Hematopoietic multipotent progenitor cell treated with erythropoietin and hydrocortisone succinate and interleukin-3 and kit ligand, for 15 days (in vitro differentiated cells): ENCODE measurements around the gene MMEL1.
"Not testable (repeated sequence)": the region's sequence is repeated elsewhere in the genome, so short reads cannot be mapped to it uniquely, and the experiment has no call there.

Experiments
- DNase-seq: peaks from one replicate; pipeline ENCODE4 v3.0.0-alpha.2; 2015; ENCODE audit warnings: low spot score

The MMEL1 gene

DNA sequence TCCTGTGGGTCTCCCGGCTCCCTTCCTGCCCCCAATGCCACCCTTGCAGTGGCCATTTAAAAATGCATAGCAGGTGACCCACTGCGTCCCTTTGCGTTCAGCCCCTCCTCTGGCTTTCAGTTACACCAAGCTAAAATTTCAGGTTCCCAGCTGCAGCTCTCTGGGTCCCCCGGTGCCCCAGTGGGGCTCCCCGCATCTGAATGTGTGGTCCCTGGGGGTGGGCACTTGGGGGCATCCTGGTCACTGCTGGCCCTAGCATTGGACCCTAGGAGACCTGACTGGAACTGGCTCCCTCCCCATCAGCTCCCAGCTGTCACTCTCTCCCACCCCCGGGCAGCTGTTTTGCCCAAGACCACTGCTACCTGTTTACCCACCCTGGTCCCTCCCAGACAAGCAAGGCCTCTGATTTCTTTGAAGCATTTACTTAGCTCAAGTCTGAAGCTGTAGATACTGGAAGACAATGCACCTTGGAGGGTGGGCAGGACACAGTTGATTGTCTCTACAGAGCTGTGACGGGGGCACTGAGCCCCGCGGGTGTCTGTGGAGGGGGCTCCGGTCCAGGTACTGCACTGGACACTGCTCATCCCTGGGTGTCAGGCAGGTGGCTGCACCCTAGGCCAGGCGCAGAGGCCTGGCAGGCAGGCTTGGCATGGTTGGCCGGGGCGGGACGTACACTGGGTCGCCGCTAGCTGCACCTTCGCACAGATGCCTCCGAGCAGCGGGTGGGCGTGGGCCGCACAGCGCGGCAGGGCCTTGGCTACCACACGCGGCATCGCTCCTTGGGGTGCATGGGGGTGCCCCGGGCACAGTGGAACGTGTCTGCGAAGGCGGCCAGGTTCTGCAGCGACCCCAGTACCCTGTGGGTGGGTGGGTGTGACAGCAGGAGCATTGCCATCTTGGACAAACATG lies 42.3 kb downstream of the MMEL1 start:
- DNase-seq: no peak

DNA sequence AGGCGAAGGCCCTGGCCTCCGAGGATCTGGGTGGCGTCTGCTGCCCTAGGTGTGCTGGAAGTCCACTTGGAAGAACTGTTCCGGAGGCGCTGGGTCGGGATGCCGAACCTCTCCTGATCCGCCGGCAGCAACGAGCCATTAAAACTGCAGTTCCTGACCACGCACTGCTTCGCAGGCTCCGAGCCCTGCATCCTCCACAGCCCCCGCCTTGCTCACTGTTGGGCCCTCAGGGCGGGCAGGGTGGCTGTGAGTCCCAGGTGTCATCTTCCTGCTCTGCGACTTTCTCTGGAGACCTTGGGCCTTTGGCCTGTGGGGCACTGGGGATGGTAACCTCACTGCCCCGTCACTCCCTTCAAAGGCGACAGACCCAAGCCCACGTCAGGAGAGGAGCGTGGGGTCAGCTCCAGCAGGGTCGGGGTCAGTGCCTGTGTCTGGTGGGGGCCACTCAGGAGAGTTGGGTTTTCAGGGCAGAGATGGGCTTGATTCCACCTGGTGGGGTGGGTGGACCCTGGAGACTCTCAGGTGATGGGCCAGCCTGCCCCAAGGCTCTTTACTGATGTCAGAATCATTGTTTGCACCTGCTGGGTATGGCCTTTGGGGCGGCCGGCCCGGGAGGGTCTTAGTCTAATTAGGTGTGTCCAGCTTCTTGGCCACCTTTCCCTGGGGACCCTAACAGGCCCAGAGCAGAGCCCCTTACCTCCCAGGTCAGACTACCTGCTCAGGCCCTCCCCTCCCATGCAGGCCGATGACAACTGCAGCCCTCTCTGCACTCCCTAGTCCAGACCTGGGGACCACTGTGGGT lies 43.2 kb downstream of the MMEL1 start:
- no peak for DNase-seq

DNA sequence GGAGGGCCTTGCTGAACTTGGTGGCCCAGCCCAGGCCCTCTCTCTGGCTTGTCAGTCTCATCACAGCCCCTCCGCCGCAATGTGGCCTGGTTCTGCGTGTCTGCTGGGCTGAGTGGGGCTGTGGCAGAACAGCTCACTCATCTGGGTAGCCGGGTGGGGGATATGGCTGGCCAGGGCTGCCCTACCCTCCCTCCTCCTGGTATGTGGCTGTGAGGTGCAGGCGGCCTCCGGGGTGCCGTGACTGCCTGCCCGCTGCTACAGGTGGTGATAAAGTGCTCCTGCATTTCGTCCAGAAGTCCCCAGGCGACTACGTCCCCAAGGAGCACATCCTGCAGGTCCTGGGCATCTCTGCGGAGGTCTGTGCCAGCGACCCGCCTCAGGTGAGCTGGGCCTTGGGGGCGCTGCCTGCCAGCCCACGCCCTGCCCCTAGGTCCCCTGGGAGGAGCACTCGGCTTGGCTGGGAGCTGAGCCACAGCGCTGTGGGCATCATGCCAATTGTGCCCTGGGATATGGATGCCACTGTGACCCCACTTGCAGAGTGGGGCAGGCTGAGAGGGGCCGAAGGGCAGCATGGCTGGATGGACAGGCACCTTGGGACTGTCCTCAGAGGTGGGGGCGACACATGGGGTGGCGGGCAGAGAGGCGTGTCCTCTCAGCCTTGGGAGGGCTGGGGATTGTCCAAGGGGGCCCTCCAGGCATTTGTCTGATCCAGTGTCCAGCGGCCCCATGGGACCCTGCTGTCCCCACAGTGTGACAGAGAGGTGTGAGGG lies 44.0 kb downstream of the MMEL1 start:
- DNase-seq: no peak

DNA sequence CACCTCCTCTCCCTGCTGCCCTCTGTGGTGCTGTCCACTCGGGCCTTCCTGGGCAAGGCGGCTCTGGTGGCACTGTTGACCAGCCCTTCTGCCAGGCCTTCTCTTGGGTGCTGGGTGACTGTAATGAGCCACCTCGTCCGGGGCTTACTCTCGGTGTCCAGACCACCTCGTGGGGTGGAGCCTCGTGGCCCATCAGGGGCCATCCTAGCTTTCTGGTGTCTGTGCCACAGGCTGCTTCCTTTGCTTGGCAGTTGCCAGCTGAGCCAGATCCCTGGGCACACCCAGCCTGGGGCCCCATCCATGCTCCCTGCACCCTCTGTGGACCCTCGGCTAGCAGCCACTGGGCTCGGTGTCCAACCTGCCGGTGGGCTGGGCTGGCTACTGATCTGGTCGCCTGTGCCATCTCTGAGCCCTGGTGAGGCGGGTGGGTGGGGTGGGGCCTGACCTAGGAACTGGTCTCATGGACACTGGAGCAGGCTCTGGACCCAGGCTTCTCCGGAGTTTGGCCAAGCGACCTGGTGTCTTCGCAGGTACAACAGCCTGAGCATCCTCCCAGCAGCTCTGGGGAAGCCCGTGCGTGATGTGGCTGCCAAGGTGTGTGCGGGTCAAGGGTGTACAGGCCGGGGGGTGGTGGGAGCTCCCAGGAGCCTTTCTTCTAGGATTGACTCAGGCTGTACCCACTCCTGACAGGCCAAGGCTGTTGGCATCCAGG lies 44.8 kb downstream of the MMEL1 start:
- no peak for DNase-seq

DNA sequence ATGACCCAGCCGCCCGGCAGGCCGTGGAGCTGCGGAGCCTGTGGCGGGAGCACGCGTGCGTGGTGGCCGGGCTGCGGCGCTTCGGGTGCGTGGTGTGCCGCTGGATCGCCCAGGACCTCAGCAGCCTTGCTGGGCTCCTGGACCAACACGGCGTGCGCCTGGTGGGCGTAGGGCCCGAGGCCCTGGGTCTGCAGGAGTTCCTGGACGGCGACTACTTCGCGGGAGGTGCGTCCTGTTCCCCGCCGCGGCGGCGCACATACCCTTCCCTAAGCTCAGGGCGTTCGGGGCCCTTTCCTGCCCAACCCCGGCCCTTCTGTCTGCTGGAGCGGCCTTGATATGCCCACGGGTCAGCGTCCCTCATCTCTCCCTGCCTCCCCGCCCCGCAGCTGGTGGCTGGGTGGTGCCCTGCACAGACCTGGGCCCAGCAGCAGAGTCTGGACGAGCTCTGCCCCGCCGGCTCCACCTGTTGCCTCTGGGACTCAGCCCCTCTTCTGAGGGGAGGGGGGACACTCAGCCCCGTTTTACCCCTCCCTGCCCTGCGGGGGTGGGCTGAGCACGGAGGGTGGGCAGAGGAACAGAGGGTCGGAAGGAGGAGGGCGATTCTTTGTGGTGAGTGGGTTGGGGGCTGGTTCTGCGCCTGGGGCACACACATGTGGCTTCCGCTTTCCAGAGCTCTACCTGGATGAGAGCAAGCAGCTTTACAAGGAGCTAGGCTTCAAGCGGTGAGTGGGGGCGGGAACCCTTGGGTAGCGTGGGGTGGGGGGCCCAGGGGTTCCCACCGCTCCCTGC lies 45.6 kb downstream of the MMEL1 start:
- DNase-seq: peak; percentile 28

DNA sequence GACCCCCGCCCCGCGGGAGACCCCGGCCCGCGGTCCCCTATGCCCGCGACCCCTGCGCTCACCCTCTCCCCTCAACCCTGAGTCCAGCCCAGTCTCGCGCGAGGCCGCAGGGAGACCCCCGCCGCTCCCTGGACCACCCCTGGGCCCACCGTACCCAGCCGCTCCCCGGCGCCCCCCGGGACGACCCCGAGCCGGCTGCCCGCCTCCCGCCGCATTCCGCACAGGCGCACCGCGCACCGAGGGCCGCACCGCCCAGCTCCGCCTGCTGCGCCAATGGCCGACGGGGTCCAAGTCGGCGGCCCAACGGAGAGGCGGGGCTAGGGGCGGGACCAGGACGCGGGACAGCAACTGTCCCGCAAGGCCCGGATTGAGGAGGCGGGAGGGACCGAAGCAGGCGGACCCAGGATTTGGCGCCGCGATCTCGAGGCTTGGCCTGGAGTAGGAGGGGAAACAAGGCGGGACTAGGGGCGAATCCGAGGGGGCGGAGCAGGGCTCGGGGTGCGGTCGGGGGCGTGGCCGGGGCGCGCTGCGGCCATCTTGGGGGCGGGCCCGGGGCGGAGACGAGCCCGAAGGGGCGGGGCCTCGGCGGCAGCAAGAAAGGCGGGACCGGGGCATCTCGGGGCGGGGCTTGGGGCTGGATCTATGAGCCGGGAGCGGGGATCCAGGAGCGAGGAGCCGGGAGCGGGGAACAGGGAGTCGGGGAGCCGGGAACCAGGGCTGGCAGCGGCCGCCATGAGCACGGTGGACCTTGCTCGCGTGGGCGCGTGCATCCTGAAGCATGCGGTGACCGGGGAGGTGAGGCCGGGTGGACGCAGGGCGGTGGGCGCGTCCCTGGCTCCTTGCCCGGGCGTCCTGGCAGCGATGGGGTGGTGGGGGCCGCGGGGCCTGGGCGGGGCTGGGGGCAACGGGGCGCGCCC lies 46.4 kb downstream of the MMEL1 start, which contains the start of gene PRXL2B:
PRXL2B (plus strand) TSS at position 624 of the 917 bp plus-strand sequence; CDS start at position 733, 109 bp downstream.
- peak; percentile 97 for DNase-seq

DNA sequence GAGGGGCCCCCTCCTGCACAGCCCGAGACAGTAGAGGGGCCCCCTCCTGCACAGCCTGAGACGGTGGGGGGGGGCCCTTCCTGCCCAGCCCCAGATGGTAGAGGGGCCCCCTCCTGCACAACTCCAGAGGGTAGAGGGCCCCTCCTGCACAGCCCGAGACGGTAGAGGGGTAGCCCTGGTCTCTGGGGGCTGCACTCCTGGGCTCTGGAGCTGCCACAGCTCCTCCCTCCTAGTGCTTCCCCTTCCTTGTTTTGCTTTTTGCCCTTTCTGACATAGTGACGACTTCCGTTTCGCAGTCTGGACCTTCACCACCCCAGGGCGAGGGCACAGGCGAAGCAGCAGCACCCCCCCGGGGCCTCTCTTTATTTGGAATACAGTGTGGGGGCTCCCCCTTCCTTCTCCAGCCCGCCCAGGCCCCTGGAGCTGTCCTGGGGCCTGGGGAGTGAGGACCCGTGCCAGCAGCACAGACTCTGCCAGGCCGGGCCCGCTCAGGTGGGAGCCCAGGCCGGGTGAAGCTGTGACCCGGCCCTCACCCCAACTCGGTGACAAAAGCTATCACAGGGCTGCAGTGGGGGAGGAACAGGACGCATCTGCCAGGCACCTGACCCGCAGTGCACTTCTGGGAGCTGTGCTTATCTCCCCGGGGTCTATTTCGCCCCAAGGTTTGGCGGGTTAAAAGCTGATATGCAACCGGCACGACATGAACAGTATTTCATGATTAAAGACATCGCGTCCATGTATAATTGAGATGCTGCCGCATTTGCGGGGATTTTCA lies 47.3 kb downstream of the MMEL1 start:
- DNase-seq: peak; percentile 78

DNA sequence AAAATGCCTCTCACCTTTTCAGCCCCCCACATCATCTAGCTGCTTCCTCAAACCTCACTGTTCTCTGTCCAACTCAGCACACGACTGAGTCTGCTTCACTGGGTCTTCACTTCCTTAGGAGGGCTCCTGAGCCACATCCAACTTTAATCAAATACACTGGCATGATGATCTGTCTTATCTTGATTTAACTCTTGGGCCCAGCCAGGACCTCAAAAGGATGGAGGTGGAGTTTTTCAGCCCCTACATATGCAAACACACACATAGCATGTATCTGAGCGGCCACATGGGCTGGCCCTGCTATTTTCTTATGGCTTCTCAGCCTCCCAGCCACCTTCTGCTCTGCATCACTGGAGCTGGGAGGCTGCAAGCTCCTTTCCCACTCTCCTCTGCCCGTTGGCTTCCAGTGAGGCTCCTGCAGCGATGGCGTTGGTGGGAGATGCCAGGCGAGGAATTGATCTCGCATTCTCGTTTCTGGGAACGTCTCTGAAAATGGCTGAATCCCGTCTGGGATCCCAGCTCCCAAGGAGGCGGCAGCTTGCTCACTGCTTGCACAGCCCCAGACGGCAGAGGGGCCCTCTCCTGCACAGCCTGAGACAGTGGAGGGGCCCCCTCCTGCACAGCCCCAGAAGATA lies 48.0 kb downstream of the MMEL1 start:
- peak; percentile 14 for DNase-seq

DNA sequence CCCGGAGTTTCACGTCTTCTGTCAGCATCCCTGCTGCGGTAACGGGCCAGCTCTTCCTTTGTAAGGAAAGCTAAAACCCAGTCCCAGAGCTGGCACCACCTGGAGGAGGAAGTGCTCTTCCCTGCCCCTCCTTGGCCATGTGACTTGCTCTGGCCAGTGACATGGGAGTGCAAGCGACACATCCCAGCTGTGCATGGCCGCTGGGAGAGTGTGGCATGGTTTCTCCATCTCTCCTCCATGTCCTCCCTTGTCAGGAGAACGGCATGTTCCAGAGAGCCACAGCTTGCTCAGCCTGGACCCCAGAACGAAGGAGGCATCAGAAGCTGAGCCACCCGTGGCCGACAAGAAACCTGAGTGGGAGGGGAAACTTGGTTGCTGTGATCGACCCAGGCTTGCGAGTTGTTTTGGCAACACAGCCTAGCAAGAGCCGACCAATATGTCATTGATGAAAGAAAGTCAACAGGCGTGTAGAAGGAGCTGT lies 48.9 kb downstream of the MMEL1 start:
- DNase-seq: no peak

DNA sequence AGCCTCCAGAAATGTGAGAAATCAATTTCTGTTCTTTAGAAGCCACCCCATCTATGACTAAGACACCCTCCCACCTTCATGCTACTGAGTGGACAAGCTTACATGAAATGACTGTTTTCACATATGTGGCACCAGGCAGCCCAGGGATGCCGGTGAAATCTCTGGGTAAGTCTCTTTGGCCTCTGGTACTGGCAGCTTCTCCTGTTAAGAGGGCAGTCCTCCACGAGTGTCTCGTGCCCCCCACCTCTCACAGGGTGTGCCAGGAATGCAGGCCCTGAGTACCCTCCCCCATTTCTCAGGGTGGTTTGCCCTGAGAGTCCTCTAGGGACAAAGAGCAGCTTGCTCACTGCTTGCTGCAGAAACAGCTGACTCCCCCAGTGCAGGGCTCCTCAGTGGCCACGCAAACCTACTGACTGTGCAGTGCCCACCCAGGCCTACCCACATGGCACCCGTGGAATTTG lies 49.5 kb downstream of the MMEL1 start:
- DNase-seq: no peak

DNA sequence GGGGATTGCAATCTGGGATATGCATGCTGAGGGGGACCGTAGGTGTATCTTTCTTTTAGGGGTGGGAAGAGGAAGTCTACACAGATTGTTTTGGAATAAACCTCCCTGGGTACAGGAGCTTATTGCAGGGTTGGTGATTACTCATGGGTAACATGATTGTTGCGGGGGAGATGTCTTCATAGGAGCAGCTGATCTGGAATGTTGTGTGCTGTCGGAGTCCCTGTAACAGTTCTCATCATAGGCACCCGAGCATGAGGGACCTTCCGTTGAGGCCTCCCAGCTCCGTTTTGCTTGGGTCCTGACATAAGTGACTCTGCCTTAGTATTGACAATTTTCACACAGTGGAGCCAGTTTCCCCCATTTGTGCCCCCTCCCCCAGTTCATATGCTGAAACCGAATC lies 50.4 kb downstream of the MMEL1 start:
- DNase-seq: no peak

DNA sequence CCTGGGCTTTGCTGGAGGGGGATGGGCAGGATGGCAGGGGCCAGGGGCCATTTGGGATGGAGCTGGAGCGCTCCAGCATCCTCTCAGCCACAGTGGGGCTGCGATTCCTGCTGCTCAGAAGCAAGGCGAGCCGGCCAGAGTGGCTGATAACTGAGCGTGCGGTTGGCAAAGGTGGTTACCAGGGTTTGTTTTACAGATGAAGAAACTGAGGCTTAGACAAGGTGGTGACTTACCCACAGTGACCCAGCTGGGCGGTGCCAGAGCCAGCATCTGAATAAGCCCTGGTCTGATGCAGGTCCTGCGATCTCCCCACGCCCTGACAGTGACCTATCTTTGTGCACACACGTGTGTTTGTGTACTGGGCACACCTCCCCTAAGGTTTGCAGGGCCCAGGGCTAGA lies 52.1 kb downstream of the MMEL1 start:
- peak; percentile 11 for DNase-seq

DNA sequence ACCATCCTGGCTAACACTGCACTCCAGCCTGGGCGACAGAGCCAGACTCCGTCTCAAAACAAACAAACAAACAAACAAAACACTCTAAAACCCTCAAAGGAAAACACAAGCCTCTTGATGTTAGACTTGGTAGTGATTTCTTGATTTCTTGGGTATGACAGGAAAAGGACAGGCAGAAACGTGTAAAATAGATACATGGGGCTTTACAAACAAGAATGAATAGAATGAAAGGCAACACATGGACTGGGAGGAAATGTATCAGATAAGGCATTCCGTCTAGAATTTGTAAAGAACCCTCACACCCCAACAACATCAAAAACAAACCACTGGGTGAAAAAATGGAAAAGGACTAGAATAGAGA lies 54.1 kb downstream of the MMEL1 start:
- no peak for DNase-seq

DNA sequence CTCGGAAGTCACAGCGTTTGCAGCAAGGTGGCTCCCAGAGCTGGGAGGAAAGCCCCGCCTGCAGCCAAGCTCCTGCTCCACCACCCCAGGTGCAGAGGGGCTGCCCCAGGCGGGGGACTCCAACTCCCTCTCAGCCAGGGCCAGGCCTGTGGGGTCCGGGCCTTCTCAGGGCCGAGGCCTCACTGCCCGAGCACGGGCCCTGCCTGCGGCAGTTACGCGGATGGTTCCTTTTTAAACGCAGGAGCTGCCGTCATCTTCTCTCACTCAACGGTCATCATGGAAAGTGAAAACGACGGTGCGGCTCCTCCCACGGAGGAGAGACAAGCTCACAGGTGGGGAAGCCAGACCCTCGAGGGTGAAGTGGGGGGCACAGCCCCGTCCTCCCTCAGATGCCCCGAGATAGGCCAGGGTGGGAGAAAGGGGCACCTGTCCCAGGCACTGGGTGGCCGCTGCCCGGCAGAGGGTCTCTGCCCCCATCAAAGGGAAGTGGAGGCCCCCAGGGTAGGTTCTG lies 55.2 kb downstream of the MMEL1 start:
- not testable (repeated sequence) for DNase-seq

DNA sequence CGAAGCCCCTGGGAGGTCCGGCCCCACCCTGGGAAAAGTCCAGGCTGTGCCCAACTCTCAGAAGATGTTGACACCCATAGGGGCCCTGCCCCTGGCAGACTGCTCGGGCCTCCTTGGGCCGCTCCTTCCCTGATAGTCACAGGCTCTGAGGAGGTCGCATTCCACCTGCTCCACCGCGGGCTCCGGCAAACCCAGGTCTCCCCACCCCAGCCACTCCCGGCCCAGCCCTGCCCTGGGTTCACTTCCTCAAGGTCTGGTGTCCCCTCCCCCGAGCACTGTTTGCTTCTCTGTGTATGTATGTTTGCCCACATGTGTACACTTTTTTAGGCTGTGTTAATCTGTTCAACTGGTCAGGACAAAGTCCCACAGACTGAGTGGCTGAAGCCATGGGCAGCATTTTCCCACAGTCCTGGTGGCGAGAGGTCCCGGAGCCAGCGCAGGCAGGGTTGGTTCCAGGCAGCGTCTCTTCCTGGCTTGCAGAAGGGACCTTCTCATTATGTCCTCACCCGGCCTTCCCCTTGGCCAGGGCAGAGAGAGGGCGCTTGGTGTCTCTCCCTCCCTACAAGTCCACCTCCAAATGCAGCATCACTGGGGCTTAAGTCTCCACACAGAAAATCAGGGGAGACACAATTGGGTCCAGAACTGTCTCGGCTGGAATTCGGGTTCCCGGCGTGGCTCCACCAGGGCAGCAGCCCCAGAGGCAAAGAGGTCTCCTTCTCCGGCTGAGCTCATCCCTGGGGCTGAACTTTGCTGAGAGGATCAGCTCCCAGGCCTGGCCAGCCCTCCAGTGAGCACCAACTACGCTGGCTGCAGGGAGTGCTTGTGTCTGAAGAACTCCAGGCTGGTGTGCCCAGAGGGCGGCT lies 56.8 kb downstream of the MMEL1 start:
- DNase-seq: no peak

DNA sequence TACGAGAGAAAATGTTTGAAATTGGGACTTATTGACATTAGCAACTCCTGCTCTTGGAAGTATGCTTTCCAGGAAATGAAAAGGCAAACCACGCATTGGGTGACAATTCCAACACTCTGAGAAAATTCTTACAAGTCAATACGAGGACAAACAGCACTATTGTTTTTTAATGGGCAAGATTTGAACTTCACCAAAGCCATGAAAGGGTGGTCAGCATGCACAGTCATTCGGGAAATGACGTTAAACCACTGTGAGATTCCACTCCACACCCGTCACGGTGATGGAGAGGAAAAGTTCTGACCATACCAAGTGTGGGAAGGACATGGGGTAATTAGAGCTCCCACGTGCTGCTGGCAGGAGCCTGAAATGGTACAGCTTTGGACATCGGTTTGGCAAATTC lies 58.5 kb downstream of the MMEL1 start:
- no peak for DNase-seq
